HepG2 (cell line): ENCODE results near the gene NCKIPSD. TPM values are rescaled to one million over a fixed set of nuclear protein-coding genes. Genes with fewer than 3 reads are reported as not detected.

Experiments used
- ARNTL ChIP-seq: sonication (generic); formaldehyde crosslinking; IDR thresholded peaks from 2 replicates; pipeline ENCODE4 v1.4.0; 2020; ENCODE audit warnings: mild to moderate bottlenecking, missing genetic modification reagents
- CREBL2 ChIP-seq: sonication (generic); formaldehyde crosslinking; IDR thresholded peaks from 2 replicates; pipeline ENCODE4 v1.8.1; 2023; ENCODE audit warnings: missing genetic modification reagents, mild to moderate bottlenecking, borderline replicate concordance
- RAD51 ChIP-seq: fragments of 450-650 bp; IDR thresholded peaks from 2 replicates; pipeline ENCODE4 v1.6.1; 2016; ENCODE audit warnings: borderline replicate concordance
- SKI ChIP-seq: fragments of 450-650 bp; IDR thresholded peaks from one replicate; pipeline ENCODE4 v1.6.1; 2018; ENCODE audit warnings: mild to moderate bottlenecking; ENCODE audit not compliant: partially characterized antibody
- TBP ChIP-seq: sonication (generic); formaldehyde crosslinking; IDR thresholded peaks from 2 replicates; pipeline ENCODE4 v1.5.0; 2020; ENCODE audit warnings: missing genetic modification reagents
- ZBTB8A ChIP-seq: sonication (generic); formaldehyde crosslinking; IDR thresholded peaks from 2 replicates; pipeline ENCODE4 v1.4.0; 2020; ENCODE audit warnings: mild to moderate bottlenecking, low read depth, missing genetic modification reagents, borderline replicate concordance
- ZMYM4 ChIP-seq: sonication (generic); formaldehyde crosslinking; IDR thresholded peaks from 2 replicates; pipeline ENCODE4 v1.8.1; 2023; ENCODE audit warnings: mild to moderate bottlenecking, missing genetic modification reagents
- ZNF530 ChIP-seq: sonication (generic); formaldehyde crosslinking; IDR thresholded peaks from 2 replicates; pipeline ENCODE4 v1.5.0; 2020; ENCODE audit warnings: low read depth, mild to moderate bottlenecking, missing genetic modification reagents
- ZNF556 ChIP-seq: sonication (generic); formaldehyde crosslinking; IDR thresholded peaks from 2 replicates; pipeline ENCODE4 v1.4.0; 2020; ENCODE audit warnings: mild to moderate bottlenecking, missing genetic modification reagents, borderline replicate concordance
- polyA plus RNA-seq, 8 experiments: library from polyadenylated mRNA; depleted of rRNA in 3 of 8; stranded (reverse) in 7 of 8; unstranded in 1 of 8; fragments of >200 nt; fragmentation: Illumina TruSeq in 4 of 8; extraction: Trizol in 4 of 8; gene quantifications; 2 replicates each; pipeline versions ENCODE4 v1.2.1 to v1.2.3, GENCODE V29; 2011 to 2016; ENCODE audit warnings: low read depth in 4 of 8, missing spikeins in 1 of 8, mixed read lengths in 1 of 8; ENCODE audit not compliant: insufficient read depth in 1 of 8
- total RNA-seq, 5 experiments: library from RNA; depleted of rRNA; stranded (reverse); fragments of >200 nt; fragmentation: Illumina TruSeq; extraction: Trizol; gene quantifications; 2 replicates each; pipeline ENCODE4 v1.2.3, GENCODE V29; 2016; ENCODE audit warnings: low read depth in 1 of 5
- TF ChIP-seq, protein P1 (sequence below): IDR thresholded peaks from 2 replicates; pipeline ENCODE4 v1.6.1; 2016; ENCODE audit warnings: missing compliant biosample characterization, missing genetic modification reagents, borderline replicate concordance
- TF ChIP-seq, protein P2 (sequence below): sonication (generic); formaldehyde crosslinking; IDR thresholded peaks from 2 replicates; pipeline ENCODE4 v1.4.0; 2020; ENCODE audit warnings: missing genetic modification reagents
- TF ChIP-seq, protein P3 (sequence below): sonication (generic); formaldehyde crosslinking; IDR thresholded peaks from 2 replicates; pipeline ENCODE4 v1.5.1; 2020; ENCODE audit warnings: missing genetic modification reagents, mild to moderate bottlenecking, borderline replicate concordance
- TF ChIP-seq, protein P4 (sequence below): sonication (generic); formaldehyde crosslinking; IDR thresholded peaks from 2 replicates; pipeline ENCODE4 v1.4.0; 2020; ENCODE audit warnings: missing genetic modification reagents, mild to moderate bottlenecking, borderline replicate concordance

NCKIPSD gene
- total and polyA plus RNA-seq, 2 of the 13 experiments (the other 11 are each of a cell fraction or from before 2014, with no cell fraction given) = 13.5 to 35.2 TPM

- TF ChIP-seq, protein P1, sequence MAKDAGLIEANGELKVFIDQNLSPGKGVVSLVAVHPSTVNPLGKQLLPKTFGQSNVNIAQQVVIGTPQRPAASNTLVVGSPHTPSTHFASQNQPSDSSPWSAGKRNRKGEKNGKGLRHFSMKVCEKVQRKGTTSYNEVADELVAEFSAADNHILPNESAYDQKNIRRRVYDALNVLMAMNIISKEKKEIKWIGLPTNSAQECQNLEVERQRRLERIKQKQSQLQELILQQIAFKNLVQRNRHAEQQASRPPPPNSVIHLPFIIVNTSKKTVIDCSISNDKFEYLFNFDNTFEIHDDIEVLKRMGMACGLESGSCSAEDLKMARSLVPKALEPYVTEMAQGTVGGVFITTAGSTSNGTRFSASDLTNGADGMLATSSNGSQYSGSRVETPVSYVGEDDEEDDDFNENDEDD (CRISPR knock-in tag) = no peak
- TF ChIP-seq, protein P2, sequence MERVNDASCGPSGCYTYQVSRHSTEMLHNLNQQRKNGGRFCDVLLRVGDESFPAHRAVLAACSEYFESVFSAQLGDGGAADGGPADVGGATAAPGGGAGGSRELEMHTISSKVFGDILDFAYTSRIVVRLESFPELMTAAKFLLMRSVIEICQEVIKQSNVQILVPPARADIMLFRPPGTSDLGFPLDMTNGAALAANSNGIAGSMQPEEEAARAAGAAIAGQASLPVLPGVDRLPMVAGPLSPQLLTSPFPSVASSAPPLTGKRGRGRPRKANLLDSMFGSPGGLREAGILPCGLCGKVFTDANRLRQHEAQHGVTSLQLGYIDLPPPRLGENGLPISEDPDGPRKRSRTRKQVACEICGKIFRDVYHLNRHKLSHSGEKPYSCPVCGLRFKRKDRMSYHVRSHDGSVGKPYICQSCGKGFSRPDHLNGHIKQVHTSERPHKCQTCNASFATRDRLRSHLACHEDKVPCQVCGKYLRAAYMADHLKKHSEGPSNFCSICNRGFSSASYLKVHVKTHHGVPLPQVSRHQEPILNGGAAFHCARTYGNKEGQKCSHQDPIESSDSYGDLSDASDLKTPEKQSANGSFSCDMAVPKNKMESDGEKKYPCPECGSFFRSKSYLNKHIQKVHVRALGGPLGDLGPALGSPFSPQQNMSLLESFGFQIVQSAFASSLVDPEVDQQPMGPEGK = no peak
- TF ChIP-seq, protein P3, sequence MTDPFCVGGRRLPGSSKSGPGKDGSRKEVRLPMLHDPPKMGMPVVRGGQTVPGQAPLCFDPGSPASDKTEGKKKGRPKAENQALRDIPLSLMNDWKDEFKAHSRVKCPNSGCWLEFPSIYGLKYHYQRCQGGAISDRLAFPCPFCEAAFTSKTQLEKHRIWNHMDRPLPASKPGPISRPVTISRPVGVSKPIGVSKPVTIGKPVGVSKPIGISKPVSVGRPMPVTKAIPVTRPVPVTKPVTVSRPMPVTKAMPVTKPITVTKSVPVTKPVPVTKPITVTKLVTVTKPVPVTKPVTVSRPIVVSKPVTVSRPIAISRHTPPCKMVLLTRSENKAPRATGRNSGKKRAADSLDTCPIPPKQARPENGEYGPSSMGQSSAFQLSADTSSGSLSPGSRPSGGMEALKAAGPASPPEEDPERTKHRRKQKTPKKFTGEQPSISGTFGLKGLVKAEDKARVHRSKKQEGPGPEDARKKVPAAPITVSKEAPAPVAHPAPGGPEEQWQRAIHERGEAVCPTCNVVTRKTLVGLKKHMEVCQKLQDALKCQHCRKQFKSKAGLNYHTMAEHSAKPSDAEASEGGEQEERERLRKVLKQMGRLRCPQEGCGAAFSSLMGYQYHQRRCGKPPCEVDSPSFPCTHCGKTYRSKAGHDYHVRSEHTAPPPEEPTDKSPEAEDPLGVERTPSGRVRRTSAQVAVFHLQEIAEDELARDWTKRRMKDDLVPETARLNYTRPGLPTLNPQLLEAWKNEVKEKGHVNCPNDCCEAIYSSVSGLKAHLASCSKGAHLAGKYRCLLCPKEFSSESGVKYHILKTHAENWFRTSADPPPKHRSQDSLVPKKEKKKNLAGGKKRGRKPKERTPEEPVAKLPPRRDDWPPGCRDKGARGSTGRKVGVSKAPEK = no peak
- TF ChIP-seq CREBL2 (no peak), ZBTB8A (no peak), ARNTL (peak; percentile 63; the same call in 1 of the 2 replicates), ZMYM4 (CRISPR knock-in tag) (no peak), TBP (CRISPR knock-in tag) (no peak), ZNF530 (CRISPR knock-in tag) (no peak), RAD51 (peak; percentile 97), SKI (no peak), ZNF556 (CRISPR knock-in tag) (0 out of 2 replicates have a peak, but pooled peaks have one; percentile 5)
- TF ChIP-seq, protein P4, sequence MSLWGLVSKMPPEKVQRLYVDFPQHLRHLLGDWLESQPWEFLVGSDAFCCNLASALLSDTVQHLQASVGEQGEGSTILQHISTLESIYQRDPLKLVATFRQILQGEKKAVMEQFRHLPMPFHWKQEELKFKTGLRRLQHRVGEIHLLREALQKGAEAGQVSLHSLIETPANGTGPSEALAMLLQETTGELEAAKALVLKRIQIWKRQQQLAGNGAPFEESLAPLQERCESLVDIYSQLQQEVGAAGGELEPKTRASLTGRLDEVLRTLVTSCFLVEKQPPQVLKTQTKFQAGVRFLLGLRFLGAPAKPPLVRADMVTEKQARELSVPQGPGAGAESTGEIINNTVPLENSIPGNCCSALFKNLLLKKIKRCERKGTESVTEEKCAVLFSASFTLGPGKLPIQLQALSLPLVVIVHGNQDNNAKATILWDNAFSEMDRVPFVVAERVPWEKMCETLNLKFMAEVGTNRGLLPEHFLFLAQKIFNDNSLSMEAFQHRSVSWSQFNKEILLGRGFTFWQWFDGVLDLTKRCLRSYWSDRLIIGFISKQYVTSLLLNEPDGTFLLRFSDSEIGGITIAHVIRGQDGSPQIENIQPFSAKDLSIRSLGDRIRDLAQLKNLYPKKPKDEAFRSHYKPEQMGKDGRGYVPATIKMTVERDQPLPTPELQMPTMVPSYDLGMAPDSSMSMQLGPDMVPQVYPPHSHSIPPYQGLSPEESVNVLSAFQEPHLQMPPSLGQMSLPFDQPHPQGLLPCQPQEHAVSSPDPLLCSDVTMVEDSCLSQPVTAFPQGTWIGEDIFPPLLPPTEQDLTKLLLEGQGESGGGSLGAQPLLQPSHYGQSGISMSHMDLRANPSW (CRISPR knock-in tag) = 0 out of 2 replicates have a peak, but pooled peaks have one; percentile 51
Observed at GRCh38 chr3:48623851-48624547, 61.7 kb downstream of the NCKIPSD start (continued).
